ENCODE results near the gene SSBP2. TPM values are rescaled to one million over a fixed set of nuclear protein-coding genes. Genes with fewer than 3 reads are reported as not detected.
A peak's percentile ranks its signal among the peaks of the same experiment; 100 is the strongest.

SSBP2 gene
- total and polyA plus RNA-seq, 4 donors, result 36.2 to 92.0 (median 67.3) TPM

GRCh38 chr5:81522571-81522970 is 228.3 kb downstream of the SSBP2 start:
- whole genome bisulfite sequencing, 2 donors, result 6 to 7% methylated on average over 1 of the region's 1 CpG
- H3K36me3 ChIP-seq (ENCODE audit: control insufficient read depth in 1 of 2, insufficient read depth in 2 of 2, low read length in 1 of 2), result no peaks in the 10 kb centered on the region
- DNase-seq (no peak), ATAC-seq (ENCODE audit: low FRiP score) (no peak)
- intact Hi-C loops (cut with DNase I), result no loop called here
- H3K4me1 ChIP-seq (ENCODE audit: control insufficient read depth in 1 of 2, insufficient read depth in 2 of 2, low read length in 2 of 2), result no peaks in the 10 kb centered on the region
- H3K4me3 ChIP-seq (ENCODE audit: low read length in 2 of 2), result no peak overlapping the region
- H3K27ac ChIP-seq (ENCODE audit: low read depth in 1 of 2, low read length in 2 of 2), result no peak overlapping the region
- no peaks in the 10 kb centered on the region for H3K27me3 ChIP-seq (ENCODE audit: control insufficient read depth in 1 of 2, insufficient read depth in 2 of 2, low read length in 1 of 2)
- no peaks in the 10 kb centered on the region for H3K9me3 ChIP-seq (ENCODE audit: control insufficient read depth, low read length)

GRCh38 chr5:81520769-81521168 is 230.1 kb downstream of the SSBP2 start:
- no peak for DNase-seq
- ATAC-seq (ENCODE audit: low FRiP score), result no peak
- H3K36me3 ChIP-seq (ENCODE audit: control insufficient read depth in 1 of 2, insufficient read depth in 2 of 2, low read length in 1 of 2), result no peaks in the 10 kb centered on the region
- intact Hi-C loops (cut with DNase I), result no loop called here
- no peak overlapping the region for H3K27ac ChIP-seq (ENCODE audit: low read depth in 1 of 2, low read length in 2 of 2)
- no peaks in the 10 kb centered on the region for H3K9me3 ChIP-seq (ENCODE audit: control insufficient read depth, low read length)
- H3K4me1 ChIP-seq (ENCODE audit: control insufficient read depth in 1 of 2, insufficient read depth in 2 of 2, low read length in 2 of 2), result no peaks in the 10 kb centered on the region
- no peak overlapping the region for H3K4me3 ChIP-seq (ENCODE audit: low read length in 2 of 2)
- no peaks in the 10 kb centered on the region for H3K27me3 ChIP-seq (ENCODE audit: control insufficient read depth in 1 of 2, insufficient read depth in 2 of 2, low read length in 1 of 2)

GRCh38 chr5:81519217-81519905 is 231.5 kb downstream of the SSBP2 start:
- H3K27me3 ChIP-seq (ENCODE audit: control insufficient read depth in 1 of 2, insufficient read depth in 2 of 2, low read length in 1 of 2), result no peaks in the 10 kb centered on the region
- intact Hi-C loops (cut with DNase I), result loop anchor here in 1 of 2 donors (10.0 kb wide), 1 partner anchor 455 kb away; the partner anchor contains the start of gene ATG10
- H3K4me3 ChIP-seq (ENCODE audit: low read length in 2 of 2), result no peak overlapping the region
- DNase-seq (no peak), ATAC-seq (ENCODE audit: low FRiP score) (no peak)
- WGBS, 2 donors, result 93% methylated on average over 2 of the region's 2 CpGs
- no peaks in the 10 kb centered on the region for H3K9me3 ChIP-seq (ENCODE audit: control insufficient read depth, low read length)
- H3K27ac ChIP-seq (ENCODE audit: low read depth in 1 of 2, low read length in 2 of 2), result no peak overlapping the region
- H3K36me3 ChIP-seq (ENCODE audit: control insufficient read depth in 1 of 2, insufficient read depth in 2 of 2, low read length in 1 of 2), result no peaks in the 10 kb centered on the region
- no peaks in the 10 kb centered on the region for H3K4me1 ChIP-seq (ENCODE audit: control insufficient read depth in 1 of 2, insufficient read depth in 2 of 2, low read length in 2 of 2)

- no peaks in the 10 kb centered on the region for H3K27me3 ChIP-seq (ENCODE audit: control insufficient read depth in 1 of 2, insufficient read depth in 2 of 2, low read length in 1 of 2)
- no peaks in the 10 kb centered on the region for H3K36me3 ChIP-seq (ENCODE audit: control insufficient read depth in 1 of 2, insufficient read depth in 2 of 2, low read length in 1 of 2)
- H3K9me3 ChIP-seq (ENCODE audit: control insufficient read depth, low read length), result no peaks in the 10 kb centered on the region
- DNase-seq (no peak), ATAC-seq (ENCODE audit: low FRiP score) (no peak)
- H3K27ac ChIP-seq (ENCODE audit: low read depth in 1 of 2, low read length in 2 of 2), result no peak overlapping the region
- H3K4me3 ChIP-seq (ENCODE audit: low read length in 2 of 2), result no peak overlapping the region
- H3K4me1 ChIP-seq (ENCODE audit: control insufficient read depth in 1 of 2, insufficient read depth in 2 of 2, low read length in 2 of 2), result no peaks in the 10 kb centered on the region
- intact Hi-C loops (cut with DNase I), result loop anchor here in 1 of 2 donors (10.0 kb wide), 1 partner anchor 457 kb away; the partner anchor contains the start of gene ATG10
Measured at GRCh38 chr5:81517462-81517861, 233.4 kb downstream of the SSBP2 start.

- Histone ChIP-seq H3K4me1 (ENCODE audit: control insufficient read depth in 1 of 2, insufficient read depth in 2 of 2, low read length in 2 of 2) (no peaks in the 10 kb centered on the region), H3K27ac (ENCODE audit: low read depth in 1 of 2, low read length in 2 of 2) (no peak overlapping the region), H3K9me3 (ENCODE audit: control insufficient read depth, low read length) (no peaks in the 10 kb centered on the region), H3K36me3 (ENCODE audit: control insufficient read depth in 1 of 2, insufficient read depth in 2 of 2, low read length in 1 of 2) (no peaks in the 10 kb centered on the region), H3K27me3 (ENCODE audit: control insufficient read depth in 1 of 2, insufficient read depth in 2 of 2, low read length in 1 of 2) (no peaks in the 10 kb centered on the region), H3K4me3 (ENCODE audit: low read length in 2 of 2) (no peak overlapping the region)
- intact Hi-C loops (cut with DNase I), result loop anchor here in 1 of 2 donors (10.0 kb wide), 1 partner anchor 459 kb away; the partner anchor contains the start of gene ATG10
- ATAC-seq (ENCODE audit: low FRiP score), result no peak
- DNase-seq, result no peak
Measured at GRCh38 chr5:81516091-81516490, 234.8 kb downstream of the SSBP2 start.

- H3K9me3 ChIP-seq (ENCODE audit: control insufficient read depth, low read length), result no peaks in the 10 kb centered on the region
- ATAC-seq (ENCODE audit: low FRiP score) (no peak), DNase-seq (no peak)
- no peak overlapping the region for H3K4me3 ChIP-seq (ENCODE audit: low read length in 2 of 2)
- H3K4me1 ChIP-seq (ENCODE audit: control insufficient read depth in 1 of 2, insufficient read depth in 2 of 2, low read length in 2 of 2), result no peaks in the 10 kb centered on the region
- no peaks in the 10 kb centered on the region for H3K36me3 ChIP-seq (ENCODE audit: control insufficient read depth in 1 of 2, insufficient read depth in 2 of 2, low read length in 1 of 2)
- H3K27ac ChIP-seq (ENCODE audit: low read depth in 1 of 2, low read length in 2 of 2), result no peak overlapping the region
- H3K27me3 ChIP-seq (ENCODE audit: control insufficient read depth in 1 of 2, insufficient read depth in 2 of 2, low read length in 1 of 2), result no peaks in the 10 kb centered on the region
- intact Hi-C loops (cut with DNase I), result loop anchor here in 1 of 2 donors (10.0 kb wide), 1 partner anchor 461 kb away; the partner anchor contains the start of gene ATG10
Measured at GRCh38 chr5:81513982-81514381, 236.9 kb downstream of the SSBP2 start.

GRCh38 chr5:81513473-81513872 is 237.4 kb downstream of the SSBP2 start:
- Histone ChIP-seq H3K27ac (ENCODE audit: low read depth in 1 of 2, low read length in 2 of 2) (no peak overlapping the region), H3K4me1 (ENCODE audit: control insufficient read depth in 1 of 2, insufficient read depth in 2 of 2, low read length in 2 of 2) (no peaks in the 10 kb centered on the region), H3K27me3 (ENCODE audit: control insufficient read depth in 1 of 2, insufficient read depth in 2 of 2, low read length in 1 of 2) (no peaks in the 10 kb centered on the region), H3K4me3 (ENCODE audit: low read length in 2 of 2) (no peak overlapping the region), H3K9me3 (ENCODE audit: control insufficient read depth, low read length) (no peaks in the 10 kb centered on the region), H3K36me3 (ENCODE audit: control insufficient read depth in 1 of 2, insufficient read depth in 2 of 2, low read length in 1 of 2) (no peaks in the 10 kb centered on the region)
- DNase-seq, result no peak
- ATAC-seq (ENCODE audit: low FRiP score), result no peak
- intact Hi-C loops (cut with DNase I), result loop anchor here in 1 of 2 donors (10.0 kb wide), 1 partner anchor 461 kb away; the partner anchor contains the start of gene ATG10
- 91 to 94% methylated on average over 2 of the region's 2 CpGs for WGBS, 2 donors

GRCh38 chr5:81506900-81507588 is 243.9 kb downstream of the SSBP2 start:
- no peak overlapping the region for H3K27ac ChIP-seq (ENCODE audit: low read depth in 1 of 2, low read length in 2 of 2)
- ATAC-seq (ENCODE audit: low FRiP score) (peak; percentile 98), DNase-seq (peak in 1 of 2 donors; percentile 54)
- intact Hi-C loops (cut with DNase I), result loop anchor here (2.0 to 5.0 kb wide), 4 partner anchors 245 to 660 kb away; partner anchors contain the start of gene SSBP2 (in 2 of the 2)
- H3K4me3 ChIP-seq (ENCODE audit: low read length in 2 of 2), result no peak overlapping the region
- 16 to 23% methylated on average over 2 of the region's 2 CpGs for WGBS, 2 donors
- H3K27me3 ChIP-seq (ENCODE audit: control insufficient read depth in 1 of 2, insufficient read depth in 2 of 2, low read length in 1 of 2), result no peaks in the 10 kb centered on the region
- H3K36me3 ChIP-seq (ENCODE audit: control insufficient read depth in 1 of 2, insufficient read depth in 2 of 2, low read length in 1 of 2), result no peaks in the 10 kb centered on the region
- no peaks in the 10 kb centered on the region for H3K4me1 ChIP-seq (ENCODE audit: control insufficient read depth in 1 of 2, insufficient read depth in 2 of 2, low read length in 2 of 2)
- no peaks in the 10 kb centered on the region for H3K9me3 ChIP-seq (ENCODE audit: control insufficient read depth, low read length)

- no peak overlapping the region for H3K4me3 ChIP-seq (ENCODE audit: low read length in 2 of 2)
- H3K27ac ChIP-seq (ENCODE audit: low read depth in 1 of 2, low read length in 2 of 2), result no peak overlapping the region
- H3K9me3 ChIP-seq (ENCODE audit: control insufficient read depth, low read length), result no peaks in the 10 kb centered on the region
- intact Hi-C loops (cut with DNase I), result loop anchor here (2.0 to 5.0 kb wide), 4 partner anchors 246 to 661 kb away; partner anchors contain the start of gene SSBP2 (in 2 of the 2)
- DNase-seq (no peak), ATAC-seq (ENCODE audit: low FRiP score) (no peak)
- no peaks in the 10 kb centered on the region for H3K4me1 ChIP-seq (ENCODE audit: control insufficient read depth in 1 of 2, insufficient read depth in 2 of 2, low read length in 2 of 2)
- no peaks in the 10 kb centered on the region for H3K27me3 ChIP-seq (ENCODE audit: control insufficient read depth in 1 of 2, insufficient read depth in 2 of 2, low read length in 1 of 2)
- WGBS, 2 donors, result 11 to 16% methylated on average over 1 of the region's 1 CpG
- no peaks in the 10 kb centered on the region for H3K36me3 ChIP-seq (ENCODE audit: control insufficient read depth in 1 of 2, insufficient read depth in 2 of 2, low read length in 1 of 2)
Measured at GRCh38 chr5:81506378-81506777, 244.5 kb downstream of the SSBP2 start.
